BLaER1 (cell line): Measurements from ENCODE around the gene CCDC69.
"Not testable (repeated sequence)": the region's sequence is repeated elsewhere in the genome, so short reads cannot be mapped to it uniquely, and the experiment has no call there.

ENCODE experiments used
- H3K27ac ChIP-seq: shearing (Covaris generic); formaldehyde crosslinking; 2 replicates; pipeline ENCODE4 v1.8.1; 2022
- H3K27me3 ChIP-seq: shearing (Covaris generic); formaldehyde crosslinking; 2 replicates; pipeline ENCODE4 v1.8.1; 2022
- H3K36me3 ChIP-seq: shearing (Covaris generic); formaldehyde crosslinking; 2 replicates; pipeline ENCODE4 v1.8.1; 2022
- H3K4me1 ChIP-seq: shearing (Covaris generic); formaldehyde crosslinking; 2 replicates; pipeline ENCODE4 v1.8.1; 2022
- H3K4me2 ChIP-seq: shearing (Covaris generic); formaldehyde crosslinking; 2 replicates; pipeline ENCODE4 v1.8.1; 2022
- H3K4me3 ChIP-seq: shearing (Covaris generic); formaldehyde crosslinking; 2 replicates; pipeline ENCODE4 v1.8.1; 2022
- H3K9ac ChIP-seq: shearing (Covaris generic); formaldehyde crosslinking; 2 replicates; pipeline ENCODE4 v1.8.1; 2022
- H3K9me3 ChIP-seq: shearing (Covaris generic); formaldehyde crosslinking; 2 replicates; pipeline ENCODE4 v1.8.1; 2022
- H4K20me1 ChIP-seq: shearing (Covaris generic); formaldehyde crosslinking; 2 replicates; pipeline ENCODE4 v1.8.1; 2022
- Cebpa-rat ChIP-seq: shearing (Covaris generic); IDR thresholded peaks from 2 replicates; pipeline ENCODE4 v1.8.1; 2022

Gene CCDC69

DNA sequence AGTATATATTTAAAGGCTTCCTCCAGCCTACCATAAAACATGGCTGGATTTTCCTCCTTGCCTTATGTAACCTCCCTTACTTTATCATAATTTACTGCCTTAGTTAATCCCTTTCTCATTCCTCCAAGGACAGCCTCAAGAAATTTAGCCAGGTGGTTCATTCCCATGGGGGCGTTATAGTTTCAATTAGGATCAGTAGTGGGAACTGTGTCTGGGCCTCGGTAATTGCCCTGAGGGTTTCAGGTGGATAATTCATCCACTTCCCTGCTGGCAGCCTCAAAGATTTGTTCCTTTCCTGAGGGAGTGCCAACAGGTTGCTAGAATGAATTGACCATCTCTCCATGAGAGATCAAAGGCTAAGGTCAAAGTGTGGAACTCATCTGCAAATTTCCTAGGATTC is 24.8 kb upstream of the CCDC69 start:
- TF ChIP-seq Cebpa-rat: no peak

GRCh38 chr5:151245680-151246219 is 21.9 kb upstream of the CCDC69 start:
- no peak for TF ChIP-seq Cebpa-rat
- no peak overlapping the region for H3K27ac ChIP-seq

More for the DNA sequence above, 24.8 kb upstream of the CCDC69 start:
- Histone ChIP-seq H4K20me1 (no peaks in the 10 kb centered on the region), H3K4me3 (no peak overlapping the region), H3K9ac (no peak overlapping the region), H3K27me3 (no peaks in the 10 kb centered on the region), H3K36me3 (no peaks in the 10 kb centered on the region), H3K4me1 (peaks cover 23% of the 10 kb centered on the region), H3K9me3 (no peaks in the 10 kb centered on the region), H3K4me2 (no peak overlapping the region), H3K27ac (no peak overlapping the region)

GRCh38 chr5:151244206-151244605 is 20.3 kb upstream of the CCDC69 start:
- Histone ChIP-seq H3K36me3 (no peaks in the 10 kb centered on the region), H3K9ac (no peak overlapping the region), H3K4me1 (peaks cover 17% of the 10 kb centered on the region), H3K27ac (no peak overlapping the region), H3K9me3 (peaks cover 5% of the 10 kb centered on the region; the same call in 1 of the 2 replicates), H3K4me2 (no peak overlapping the region), H3K27me3 (no peaks in the 10 kb centered on the region), H3K4me3 (no peak overlapping the region), H4K20me1 (no peaks in the 10 kb centered on the region)
- TF ChIP-seq Cebpa-rat: no peak

More at GRCh38 chr5:151245680-151246219, 21.9 kb upstream of the CCDC69 start:
- Histone ChIP-seq H3K36me3 (no peaks in the 10 kb centered on the region), H3K9ac (no peak overlapping the region), H4K20me1 (no peaks in the 10 kb centered on the region), H3K27me3 (no peaks in the 10 kb centered on the region), H3K4me2 (no peak overlapping the region), H3K4me3 (no peak overlapping the region), H3K9me3 (no peaks in the 10 kb centered on the region), H3K4me1 (peaks cover 9% of the 10 kb centered on the region)

DNA sequence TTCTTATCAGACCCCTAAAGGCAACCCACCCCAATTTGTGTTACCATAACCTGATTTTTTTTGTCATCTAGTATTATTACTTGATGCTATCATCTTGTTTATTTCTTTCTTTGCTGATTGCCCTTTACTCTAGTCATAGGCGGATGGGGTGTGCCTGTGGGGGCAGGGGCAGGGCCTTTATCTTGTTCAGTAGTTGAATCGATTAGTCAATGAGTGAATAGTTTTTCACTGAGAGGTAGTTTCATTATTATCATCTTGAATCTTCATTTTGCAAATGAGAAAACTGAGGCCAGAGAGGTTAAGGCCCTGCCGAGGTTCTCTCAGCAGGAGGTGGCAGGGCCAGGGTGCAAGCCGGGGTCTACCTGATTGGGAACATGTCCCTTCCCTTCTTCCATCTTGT is 19.7 kb upstream of the CCDC69 start:
- Histone ChIP-seq H3K36me3 (no peaks in the 10 kb centered on the region), H3K4me2 (no peak overlapping the region), H3K4me1 (peaks cover 23% of the 10 kb centered on the region), H4K20me1 (no peaks in the 10 kb centered on the region), H3K9me3 (peaks cover 5% of the 10 kb centered on the region; the same call in 1 of the 2 replicates), H3K9ac (no peak overlapping the region), H3K27me3 (no peaks in the 10 kb centered on the region), H3K27ac (no peak overlapping the region), H3K4me3 (no peak overlapping the region)
- TF ChIP-seq Cebpa-rat: no peak

- H3K27ac ChIP-seq: no peak overlapping the region
- H4K20me1 ChIP-seq: no peaks in the 10 kb centered on the region
- TF ChIP-seq Cebpa-rat: no peak
- no peak overlapping the region for H3K9ac ChIP-seq
- no peak overlapping the region for H3K4me2 ChIP-seq
- H3K27me3 ChIP-seq: no peaks in the 10 kb centered on the region
- H3K4me1 ChIP-seq: peaks cover 28% of the 10 kb centered on the region
- H3K36me3 ChIP-seq: no peaks in the 10 kb centered on the region
- H3K4me3 ChIP-seq: no peak overlapping the region
- peaks cover 5% of the 10 kb centered on the region; the same call in 1 of the 2 replicates for H3K9me3 ChIP-seq
These were observed 19.2 kb upstream of the CCDC69 start for GRCh38 chr5:151243127-151243526.

DNA sequence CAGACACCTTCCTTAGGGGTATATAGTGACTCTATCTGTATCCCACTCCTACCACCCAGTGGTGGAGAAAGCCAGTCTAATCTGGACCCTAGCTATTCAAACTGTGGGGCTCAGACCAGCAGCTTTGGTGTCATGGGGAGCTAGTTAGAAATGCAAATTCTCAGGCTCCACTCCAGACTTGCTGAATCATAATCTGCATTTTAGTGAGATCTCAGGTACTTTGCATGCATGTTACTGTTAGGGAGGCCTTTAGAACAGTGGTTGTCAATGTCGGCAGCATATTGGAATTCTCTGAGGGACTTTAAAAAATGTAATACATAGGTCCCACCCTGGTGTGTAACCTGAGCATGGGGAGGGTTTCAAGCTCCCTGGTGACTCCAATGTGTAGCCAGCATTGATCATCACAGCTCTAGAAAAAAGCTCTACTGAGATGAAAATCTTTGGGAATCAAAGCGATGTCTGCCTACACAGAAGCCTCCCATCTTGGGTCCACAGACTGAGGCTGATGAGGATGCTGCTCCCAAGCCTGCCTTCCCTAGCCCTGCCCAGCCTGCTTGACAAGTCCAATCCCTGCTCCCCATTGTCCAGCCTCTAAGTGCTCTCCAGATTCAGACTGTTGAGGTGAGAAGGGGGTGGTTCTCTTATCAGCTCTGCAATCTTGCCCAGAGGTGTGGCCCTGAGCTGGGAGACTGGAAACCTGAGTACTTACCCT is 17.2 kb upstream of the CCDC69 start:
- Histone ChIP-seq H3K36me3 (no peaks in the 10 kb centered on the region), H3K27ac (no peak overlapping the region), H3K4me2 (no peak overlapping the region), H3K4me1 (peaks cover 48% of the 10 kb centered on the region), H3K27me3 (no peaks in the 10 kb centered on the region), H3K9ac (no peak overlapping the region), H3K4me3 (no peak overlapping the region), H4K20me1 (no peaks in the 10 kb centered on the region), H3K9me3 (peaks cover 5% of the 10 kb centered on the region; the same call in 1 of the 2 replicates)
- no peak for TF ChIP-seq Cebpa-rat

DNA sequence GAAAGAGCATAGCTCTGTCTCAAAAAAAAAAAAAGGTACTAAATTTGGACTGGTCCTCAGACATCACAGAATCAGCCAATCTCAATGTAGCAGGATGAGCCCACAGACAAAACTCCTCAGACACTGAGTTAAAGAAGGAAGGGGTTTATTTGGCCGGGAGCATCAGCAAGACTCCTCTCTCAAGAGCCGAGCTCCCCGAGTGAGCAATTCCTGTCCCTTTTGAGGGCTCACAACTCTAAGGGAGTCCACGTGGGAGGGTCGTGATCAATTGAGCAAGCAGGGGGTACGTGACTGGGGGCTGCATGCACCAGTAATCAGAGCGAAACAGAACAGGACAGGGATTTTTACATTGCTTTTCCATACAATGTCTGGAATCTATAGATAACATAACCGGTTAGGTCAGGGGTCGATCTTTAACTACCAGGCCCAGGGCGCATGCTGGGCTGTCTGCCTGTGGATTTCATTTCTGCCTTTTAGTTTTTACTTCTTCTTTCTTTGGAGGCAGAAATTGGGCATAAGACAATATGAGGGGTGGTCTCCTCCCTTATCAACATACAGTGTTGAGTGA is 16.5 kb upstream of the CCDC69 start:
- H3K36me3 ChIP-seq, H4K20me1 ChIP-seq, H3K9me3 ChIP-seq, H3K27me3 ChIP-seq, H3K27ac ChIP-seq, H3K4me3 ChIP-seq, H3K9ac ChIP-seq: not testable (repeated sequence)
- H3K4me2 ChIP-seq: peak overlapping the region; percentile 93; the same call in 1 of the 2 replicates
- peaks cover 56% of the 10 kb centered on the region for H3K4me1 ChIP-seq

GRCh38 chr5:151239237-151239861 is 15.5 kb upstream of the CCDC69 start:
- Histone ChIP-seq H3K4me1 (peaks cover 66% of the 10 kb centered on the region), H3K27ac (peak overlapping the region; percentile 75), H3K4me3 (peak overlapping the region; percentile 60), H3K9ac (no peak overlapping the region), H3K36me3 (no peaks in the 10 kb centered on the region), H4K20me1 (no peaks in the 10 kb centered on the region), H3K27me3 (no peaks in the 10 kb centered on the region), H3K9me3 (peaks cover 5% of the 10 kb centered on the region; the same call in 1 of the 2 replicates), H3K4me2 (peak overlapping the region; percentile 93)
- TF ChIP-seq Cebpa-rat: no peak

DNA sequence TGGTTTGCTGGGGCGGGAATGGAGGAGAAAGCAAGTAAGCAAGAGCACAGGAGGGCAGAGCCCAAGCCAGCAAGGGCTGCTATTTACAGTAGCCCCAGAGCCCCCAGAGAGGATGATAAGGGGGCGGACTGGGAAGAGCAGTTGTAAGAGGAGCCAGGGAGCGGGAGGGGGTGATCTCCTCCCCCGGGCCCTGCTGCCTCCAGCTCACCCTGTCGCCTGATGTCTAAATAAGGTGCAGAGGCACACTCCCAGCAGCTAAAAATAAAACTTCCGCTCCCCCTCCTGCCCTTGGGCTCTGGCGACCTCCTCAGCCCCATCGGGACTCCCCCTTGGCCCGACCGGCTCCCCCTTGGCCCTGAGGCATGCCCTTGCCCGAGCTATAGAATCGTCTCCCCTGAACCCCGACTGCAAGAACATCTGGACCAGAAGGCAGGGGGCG is 14.4 kb upstream of the CCDC69 start:
- Histone ChIP-seq H3K9me3 (peaks cover 5% of the 10 kb centered on the region; the same call in 1 of the 2 replicates), H3K9ac (peak overlapping the region; percentile 61), H3K27me3 (no peaks in the 10 kb centered on the region), H3K4me3 (peak overlapping the region; percentile 60), H3K27ac (peak overlapping the region; percentile 75), H4K20me1 (no peaks in the 10 kb centered on the region), H3K36me3 (no peaks in the 10 kb centered on the region), H3K4me1 (peaks cover 76% of the 10 kb centered on the region), H3K4me2 (peak overlapping the region; percentile 93)
- TF ChIP-seq Cebpa-rat: no peak

GRCh38 chr5:151237685-151238084 is 13.8 kb upstream of the CCDC69 start:
- Histone ChIP-seq H3K9ac (peak overlapping the region; percentile 61), H4K20me1 (no peaks in the 10 kb centered on the region), H3K9me3 (peaks cover 5% of the 10 kb centered on the region; the same call in 1 of the 2 replicates), H3K4me1 (peaks cover 82% of the 10 kb centered on the region), H3K36me3 (no peaks in the 10 kb centered on the region), H3K4me3 (peak overlapping the region; percentile 60), H3K27me3 (no peaks in the 10 kb centered on the region), H3K27ac (peak overlapping the region; percentile 75), H3K4me2 (peak overlapping the region; percentile 93)
- TF ChIP-seq Cebpa-rat: no peak
